SK-N-SH treated with all-trans-retinoic acid at 6 μM for 48 hours (cell line): ENCODE data around the gene ADAMTSL1.

Source experiments
- ATAC-seq: fragments of 200-7000 bp; cut with Tn5 transposase; 3 replicates; pipeline ENCODE4 v1.9.1; 2020; ENCODE audit warnings: mild to moderate bottlenecking, moderate library complexity
- ARNTL ChIP-seq: fragments of 450-650 bp; formaldehyde crosslinking; IDR thresholded peaks from 2 replicates; pipeline ENCODE4 v1.5.0; 2020; ENCODE audit warnings: low read depth, mild to moderate bottlenecking, moderate library complexity, borderline replicate concordance
- BACH2 ChIP-seq: fragments of 250-450 bp; sonication (Bioruptor Pico); IDR thresholded peaks from 2 replicates; pipeline ENCODE4 v1.9.0; 2021; ENCODE audit warnings: mild to moderate bottlenecking, borderline replicate concordance
- CSDC2 ChIP-seq: fragments of 250-450 bp; sonication (Bioruptor Pico); IDR thresholded peaks from 2 replicates; pipeline ENCODE4 v1.5.0; 2020; ENCODE audit warnings: mild to moderate bottlenecking, moderate library complexity
- CSRNP3 ChIP-seq: fragments of 250-450 bp; sonication (Bioruptor Pico); IDR thresholded peaks from 2 replicates; pipeline ENCODE4 v1.5.1; 2021; ENCODE audit warnings: mild to moderate bottlenecking, moderate library complexity
- ESRRG ChIP-seq: fragments of 250-450 bp; sonication (Bioruptor Pico); IDR thresholded peaks from 2 replicates; pipeline ENCODE4 v1.6.1; 2021; ENCODE audit warnings: mild to moderate bottlenecking
- GLIS3 ChIP-seq: fragments of 250-450 bp; sonication (Bioruptor Pico); IDR thresholded peaks from 2 replicates; pipeline ENCODE4 v1.5.0; 2020; ENCODE audit warnings: mild to moderate bottlenecking, moderate library complexity
- ISL1 ChIP-seq: fragments of 250-450 bp; sonication (Bioruptor Pico); IDR thresholded peaks from 2 replicates; pipeline ENCODE4 v2.1.2; 2022; ENCODE audit warnings: mild to moderate bottlenecking, moderate library complexity
- OSR1 ChIP-seq: fragments of 250-450 bp; sonication (Bioruptor Pico); IDR thresholded peaks from 2 replicates; pipeline ENCODE4 v1.8.0; 2022; ENCODE audit warnings: moderate library complexity, mild to moderate bottlenecking, inconsistent platforms
- PATZ1 ChIP-seq: fragments of 250-450 bp; sonication (Bioruptor Pico); IDR thresholded peaks from 2 replicates; pipeline ENCODE4 v1.8.0; 2020; ENCODE audit warnings: mild to moderate bottlenecking, moderate library complexity, borderline replicate concordance
- POU6F1 ChIP-seq: fragments of 250-450 bp; sonication (Bioruptor Pico); IDR thresholded peaks from 2 replicates; pipeline ENCODE4 v1.8.0; 2021; ENCODE audit warnings: low read depth, mild to moderate bottlenecking, moderate library complexity, borderline replicate concordance
- PPARA ChIP-seq: fragments of 250-450 bp; sonication (Bioruptor Pico); IDR thresholded peaks from 2 replicates; pipeline ENCODE4 v1.5.0; 2020; ENCODE audit warnings: mild to moderate bottlenecking, borderline replicate concordance
- RARB ChIP-seq: fragments of 250-450 bp; sonication (Bioruptor Pico); IDR thresholded peaks from 2 replicates; pipeline ENCODE4 v1.8.0; 2021; ENCODE audit warnings: mild to moderate bottlenecking, moderate library complexity
- SNAI2 ChIP-seq: fragments of 250-450 bp; sonication (Bioruptor Pico); IDR thresholded peaks from 2 replicates; pipeline ENCODE4 v1.5.0; 2020; ENCODE audit warnings: mild to moderate bottlenecking, moderate library complexity
- TCF4 ChIP-seq: fragments of 250-450 bp; sonication (Bioruptor Pico); IDR thresholded peaks from 2 replicates; pipeline ENCODE4 v1.8.0; 2021; ENCODE audit warnings: mild to moderate bottlenecking, moderate library complexity, borderline replicate concordance
- TOX ChIP-seq: fragments of 250-450 bp; sonication (Bioruptor Pico); IDR thresholded peaks from 2 replicates; pipeline ENCODE4 v1.8.0; 2021; ENCODE audit warnings: mild to moderate bottlenecking, moderate library complexity, borderline replicate concordance
- ZFP3 ChIP-seq: fragments of 250-450 bp; sonication (Bioruptor Pico); IDR thresholded peaks from 2 replicates; pipeline ENCODE4 v1.5.0; 2020; ENCODE audit warnings: mild to moderate bottlenecking, moderate library complexity
- ZFP30 ChIP-seq: fragments of 450-650 bp; formaldehyde crosslinking; IDR thresholded peaks from 2 replicates; pipeline ENCODE4 v1.5.0; 2022; ENCODE audit warnings: mild to moderate bottlenecking, moderate library complexity
- ZNF565 ChIP-seq: fragments of 450-650 bp; formaldehyde crosslinking; conservative IDR thresholded peaks from 2 replicates; pipeline ENCODE4 v1.5.0; 2020; ENCODE audit warnings: low read depth, mild to moderate bottlenecking, moderate library complexity
- ZNF70 ChIP-seq: fragments of 450-650 bp; formaldehyde crosslinking; IDR thresholded peaks from 2 replicates; pipeline ENCODE4 v1.5.0; 2020; ENCODE audit warnings: mild to moderate bottlenecking, moderate library complexity
- ZNF8 ChIP-seq: fragments of 450-650 bp; formaldehyde crosslinking; IDR thresholded peaks from 2 replicates; pipeline ENCODE4 v1.5.0; 2020; ENCODE audit warnings: mild to moderate bottlenecking, moderate library complexity
- TF ChIP-seq, protein P1 (sequence below): fragments of 250-450 bp; sonication (Bioruptor Pico); IDR thresholded peaks from 2 replicates; pipeline ENCODE4 v1.5.1; 2020; ENCODE audit warnings: low read depth, mild to moderate bottlenecking, moderate library complexity
- TF ChIP-seq, protein P2 (sequence below): fragments of 250-450 bp; sonication (Bioruptor Pico); IDR thresholded peaks from 2 replicates; pipeline ENCODE4 v1.5.0; 2020; ENCODE audit warnings: mild to moderate bottlenecking, moderate library complexity

The ADAMTSL1 gene

DNA sequence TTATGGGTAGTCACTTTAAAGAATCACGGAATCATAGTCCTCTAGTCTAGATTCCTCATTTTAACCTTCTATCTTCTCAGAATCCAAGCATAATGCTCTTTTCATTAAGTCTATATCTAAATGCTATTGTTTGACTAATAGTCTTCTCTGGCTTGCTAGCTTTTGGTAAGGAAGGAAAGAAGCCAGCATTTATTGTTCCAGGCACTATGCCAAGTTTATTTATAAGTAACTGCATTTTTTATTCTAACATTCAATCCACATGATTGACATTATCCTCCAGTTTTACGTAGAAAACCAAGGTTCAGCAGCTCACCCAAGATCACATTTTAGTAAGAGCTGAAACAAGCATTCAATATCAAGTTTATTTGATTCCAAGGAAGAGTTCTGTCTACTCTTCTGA is 304.9 kb downstream of the ADAMTSL1 start:
- no peak for TF ChIP-seq ISL1 (CRISPR knock-in tag)
- TF ChIP-seq ESRRG (CRISPR knock-in tag), result no peak
- no peak for TF ChIP-seq ARNTL (CRISPR knock-in tag)
- no peak for TF ChIP-seq ZNF565 (CRISPR knock-in tag)
- TF ChIP-seq ZFP3 (CRISPR knock-in tag), result no peak
- no peak for TF ChIP-seq CSDC2 (CRISPR knock-in tag)
- TF ChIP-seq PPARA, result no peak
- no peak for TF ChIP-seq SNAI2 (CRISPR knock-in tag)
- TF ChIP-seq BACH2 (CRISPR knock-in tag), result no peak
- TF ChIP-seq POU6F1, result no peak
- no peak for TF ChIP-seq TOX
- no peak for TF ChIP-seq RARB (CRISPR knock-in tag)
- TF ChIP-seq PATZ1 (CRISPR knock-in tag), result no peak
- TF ChIP-seq OSR1, result no peak
- no peak for TF ChIP-seq ZNF70 (CRISPR knock-in tag)
- no peak for TF ChIP-seq GLIS3
- TF ChIP-seq TCF4 (CRISPR knock-in tag), result no peak
- TF ChIP-seq ZNF8 (CRISPR knock-in tag), result no peak
- no peak for TF ChIP-seq ZFP30 (CRISPR knock-in tag)
- no peak for ATAC-seq

- TF ChIP-seq, protein P1, sequence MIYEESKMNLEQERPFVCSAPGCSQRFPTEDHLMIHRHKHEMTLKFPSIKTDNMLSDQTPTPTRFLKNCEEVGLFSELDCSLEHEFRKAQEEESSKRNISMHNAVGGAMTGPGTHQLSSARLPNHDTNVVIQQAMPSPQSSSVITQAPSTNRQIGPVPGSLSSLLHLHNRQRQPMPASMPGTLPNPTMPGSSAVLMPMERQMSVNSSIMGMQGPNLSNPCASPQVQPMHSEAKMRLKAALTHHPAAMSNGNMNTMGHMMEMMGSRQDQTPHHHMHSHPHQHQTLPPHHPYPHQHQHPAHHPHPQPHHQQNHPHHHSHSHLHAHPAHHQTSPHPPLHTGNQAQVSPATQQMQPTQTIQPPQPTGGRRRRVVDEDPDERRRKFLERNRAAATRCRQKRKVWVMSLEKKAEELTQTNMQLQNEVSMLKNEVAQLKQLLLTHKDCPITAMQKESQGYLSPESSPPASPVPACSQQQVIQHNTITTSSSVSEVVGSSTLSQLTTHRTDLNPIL (CRISPR knock-in tag), result no peak
- no peak for TF ChIP-seq SNAI2 (CRISPR knock-in tag)
- TF ChIP-seq PPARA, result no peak
- no peak for TF ChIP-seq ZFP3 (CRISPR knock-in tag)
- no peak for ATAC-seq
These were observed 310.0 kb downstream of the ADAMTSL1 start for GRCh38 chr9:18783909-18784308.

GRCh38 chr9:18785604-18786003 is 311.7 kb downstream of the ADAMTSL1 start:
- TF ChIP-seq CSRNP3 (CRISPR knock-in tag) (no peak), BACH2 (CRISPR knock-in tag) (no peak), GLIS3 (no peak), ZNF565 (CRISPR knock-in tag) (no peak), SNAI2 (CRISPR knock-in tag) (no peak), ISL1 (CRISPR knock-in tag) (no peak), ARNTL (CRISPR knock-in tag) (no peak), ZFP3 (CRISPR knock-in tag) (no peak)
- TF ChIP-seq, protein P2, sequence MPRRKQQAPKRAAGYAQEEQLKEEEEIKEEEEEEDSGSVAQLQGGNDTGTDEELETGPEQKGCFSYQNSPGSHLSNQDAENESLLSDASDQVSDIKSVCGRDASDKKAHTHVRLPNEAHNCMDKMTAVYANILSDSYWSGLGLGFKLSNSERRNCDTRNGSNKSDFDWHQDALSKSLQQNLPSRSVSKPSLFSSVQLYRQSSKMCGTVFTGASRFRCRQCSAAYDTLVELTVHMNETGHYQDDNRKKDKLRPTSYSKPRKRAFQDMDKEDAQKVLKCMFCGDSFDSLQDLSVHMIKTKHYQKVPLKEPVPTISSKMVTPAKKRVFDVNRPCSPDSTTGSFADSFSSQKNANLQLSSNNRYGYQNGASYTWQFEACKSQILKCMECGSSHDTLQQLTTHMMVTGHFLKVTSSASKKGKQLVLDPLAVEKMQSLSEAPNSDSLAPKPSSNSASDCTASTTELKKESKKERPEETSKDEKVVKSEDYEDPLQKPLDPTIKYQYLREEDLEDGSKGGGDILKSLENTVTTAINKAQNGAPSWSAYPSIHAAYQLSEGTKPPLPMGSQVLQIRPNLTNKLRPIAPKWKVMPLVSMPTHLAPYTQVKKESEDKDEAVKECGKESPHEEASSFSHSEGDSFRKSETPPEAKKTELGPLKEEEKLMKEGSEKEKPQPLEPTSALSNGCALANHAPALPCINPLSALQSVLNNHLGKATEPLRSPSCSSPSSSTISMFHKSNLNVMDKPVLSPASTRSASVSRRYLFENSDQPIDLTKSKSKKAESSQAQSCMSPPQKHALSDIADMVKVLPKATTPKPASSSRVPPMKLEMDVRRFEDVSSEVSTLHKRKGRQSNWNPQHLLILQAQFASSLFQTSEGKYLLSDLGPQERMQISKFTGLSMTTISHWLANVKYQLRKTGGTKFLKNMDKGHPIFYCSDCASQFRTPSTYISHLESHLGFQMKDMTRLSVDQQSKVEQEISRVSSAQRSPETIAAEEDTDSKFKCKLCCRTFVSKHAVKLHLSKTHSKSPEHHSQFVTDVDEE (CRISPR knock-in tag), result no peak
- TF ChIP-seq, protein P1 (CRISPR knock-in tag), result no peak
- ATAC-seq, result no peak
